A549 treated with AZD2906 at 1 μM for 4 hours (cell line): ENCODE measurements around the gene DVL1. TPM values are rescaled to one million over a fixed set of nuclear protein-coding genes. Genes with fewer than 3 reads are reported as not detected.

Source experiments
- total RNA-seq: library from RNA; stranded (reverse); fragments of 200-300 nt; extraction: Qiagen RNA extraction; gene quantifications from 5 replicates; pipeline ENCODE4 v1.2.3, GENCODE V29; 2022

The DVL1 gene
- total RNA-seq: 41.0 to 73.2 TPM (median 64.0 TPM) in 5 replicates

DNA sequence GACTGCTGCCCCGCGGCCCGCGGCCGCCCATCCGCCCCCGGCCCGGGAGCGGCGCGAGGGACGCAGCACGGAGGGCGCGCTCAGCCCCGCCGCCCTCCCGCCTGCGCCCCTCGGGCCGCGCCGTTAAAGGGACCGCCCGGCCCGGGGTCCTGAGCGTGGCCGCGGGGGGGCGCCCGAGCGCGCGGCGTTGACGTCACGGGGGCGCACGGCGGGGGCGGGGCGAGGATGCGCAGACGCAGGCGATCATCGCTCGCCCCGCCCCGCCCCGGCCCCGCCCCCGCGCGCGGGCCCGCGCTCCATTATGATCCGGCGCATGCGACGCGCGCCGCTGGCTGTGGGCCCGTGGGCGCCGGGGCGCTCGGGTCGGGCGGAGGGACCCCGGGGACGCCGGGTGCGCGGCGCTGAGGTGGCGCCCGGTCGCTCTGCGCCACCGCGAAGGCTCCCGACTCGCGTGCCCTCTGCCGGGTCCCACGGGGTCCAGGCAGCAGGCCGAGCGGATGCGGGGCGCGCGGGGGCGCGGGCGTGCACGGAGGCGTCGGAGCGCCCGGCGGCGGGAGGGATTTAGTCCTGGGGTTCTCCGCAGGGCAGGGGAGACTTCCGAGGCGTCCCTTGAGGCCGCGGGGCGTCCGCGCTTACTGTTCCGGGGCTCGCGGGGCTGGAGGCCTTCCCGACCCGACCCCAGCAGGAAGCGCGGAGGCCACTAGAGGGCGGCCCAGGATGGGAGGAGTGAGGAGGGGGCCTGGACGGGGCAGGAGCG, at the start of gene DVL1:
DVL1 (minus strand) TSS at position 163 of the 757 bp plus-strand sequence. CDS start 353 bp downstream, outside the sequence.

DNA sequence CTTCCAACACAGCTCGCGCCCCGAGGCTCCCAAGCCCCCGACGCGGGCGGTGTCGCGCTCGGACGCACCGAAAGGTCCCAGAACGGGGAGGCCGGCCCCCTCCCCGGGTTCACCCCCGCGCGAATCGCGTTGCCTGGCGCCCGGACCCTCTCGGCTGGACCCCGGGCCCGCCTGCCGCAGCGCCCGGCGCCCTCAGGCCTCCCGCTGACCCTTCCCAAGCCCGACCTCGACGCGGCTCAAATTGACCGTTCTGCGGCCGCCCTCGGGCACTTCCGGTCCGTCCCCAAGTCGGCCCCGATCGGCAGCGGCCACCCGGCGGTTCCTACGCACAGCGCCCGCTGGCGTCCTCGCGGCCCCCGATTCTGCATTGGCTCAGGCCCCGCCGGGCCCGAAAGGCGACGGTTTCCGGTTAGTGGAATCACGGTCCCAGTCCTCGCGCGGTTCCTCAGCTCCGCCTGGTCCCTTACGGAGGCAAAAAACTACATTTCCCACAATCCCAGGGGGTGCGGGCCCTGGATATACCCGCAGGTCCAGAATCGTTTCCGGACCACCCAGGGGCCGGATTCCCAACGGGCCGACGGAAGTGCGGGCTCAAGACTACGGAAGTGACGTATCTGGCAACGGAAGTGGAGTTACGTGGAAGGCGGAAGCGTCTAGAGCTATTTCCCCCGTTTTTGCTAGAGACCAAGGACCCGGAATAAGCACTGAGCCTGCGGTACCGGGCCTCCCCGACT, 25.9 kb upstream of the DVL1 start, which contains the start of gene AURKAIP1:
AURKAIP1 (minus strand) TSS at position 279 of the 734 bp plus-strand sequence. CDS start 451 bp downstream, outside the sequence.

DNA sequence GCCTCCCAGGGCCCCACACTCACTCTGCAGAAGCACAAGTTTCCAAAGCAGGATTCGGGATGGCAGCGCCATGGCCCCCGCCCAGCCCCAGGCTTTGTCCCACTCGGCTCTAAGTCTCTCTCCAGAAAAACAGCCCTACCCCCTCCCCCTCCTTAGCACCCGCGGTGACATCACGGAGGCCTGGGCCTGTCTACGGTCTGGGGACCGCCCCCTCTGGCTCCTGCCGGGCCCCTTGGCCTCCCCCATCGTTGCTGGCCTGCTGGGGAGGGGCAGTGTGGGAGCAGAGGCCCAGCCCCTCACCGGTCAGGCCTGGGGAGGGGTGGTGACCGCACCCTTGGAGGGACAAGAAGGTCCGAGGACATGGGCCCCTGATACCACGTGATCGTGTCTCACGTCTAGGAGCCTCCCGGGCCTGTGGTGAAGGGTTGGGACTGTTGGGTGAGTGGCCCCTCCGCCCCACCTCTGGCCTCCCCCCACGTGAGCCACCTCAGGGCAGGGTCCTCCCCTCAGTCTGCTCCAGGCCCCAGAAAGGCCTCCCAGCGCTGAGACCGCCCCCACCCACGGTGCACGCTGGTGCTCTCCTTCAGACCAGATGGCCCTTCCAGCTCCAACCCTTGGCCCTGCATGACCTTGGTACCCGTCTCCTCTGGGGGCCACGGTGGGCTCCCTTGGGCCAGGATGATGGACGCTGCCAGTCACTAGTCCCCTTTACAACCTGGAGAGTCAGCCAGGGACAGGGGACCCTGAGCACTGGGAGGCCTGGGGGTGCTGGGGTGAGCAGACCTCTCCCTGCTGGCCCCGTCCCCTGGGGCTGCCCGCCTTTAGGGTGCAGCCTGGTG, 9.4 kb upstream of the DVL1 start, which contains the start of gene MXRA8:
MXRA8 (minus strand) TSS at position 123 of the 839 bp plus-strand sequence; CDS start at position 72, 51 bp downstream.

DNA sequence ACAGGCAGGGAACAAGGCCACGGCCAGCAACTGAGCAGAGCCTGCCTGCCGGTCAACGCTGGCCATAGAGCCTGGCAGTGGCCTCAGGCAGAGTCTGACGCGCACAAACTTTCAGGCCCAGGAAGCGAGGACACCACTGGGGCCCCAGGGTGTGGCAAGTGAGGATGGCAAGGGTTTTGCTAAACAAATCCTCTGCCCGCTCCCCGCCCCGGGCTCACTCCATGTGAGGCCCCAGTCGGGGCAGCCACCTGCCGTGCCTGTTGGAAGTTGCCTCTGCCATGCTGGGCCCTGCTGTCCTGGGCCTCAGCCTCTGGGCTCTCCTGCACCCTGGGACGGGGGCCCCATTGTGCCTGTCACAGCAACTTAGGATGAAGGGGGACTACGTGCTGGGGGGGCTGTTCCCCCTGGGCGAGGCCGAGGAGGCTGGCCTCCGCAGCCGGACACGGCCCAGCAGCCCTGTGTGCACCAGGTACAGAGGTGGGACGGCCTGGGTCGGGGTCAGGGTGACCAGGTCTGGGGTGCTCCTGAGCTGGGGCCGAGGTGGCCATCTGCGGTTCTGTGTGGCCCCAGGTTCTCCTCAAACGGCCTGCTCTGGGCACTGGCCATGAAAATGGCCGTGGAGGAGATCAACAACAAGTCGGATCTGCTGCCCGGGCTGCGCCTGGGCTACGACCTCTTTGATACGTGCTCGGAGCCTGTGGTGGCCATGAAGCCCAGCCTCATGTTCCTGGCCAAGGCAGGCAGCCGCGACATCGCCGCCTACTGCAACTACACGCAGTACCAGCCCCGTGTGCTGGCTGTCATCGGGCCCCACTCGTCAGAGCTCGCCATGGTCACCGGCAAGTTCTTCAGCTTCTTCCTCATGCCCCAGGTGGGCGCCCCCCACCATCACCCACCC, 17.9 kb downstream of the DVL1 start, which contains the start of gene TAS1R3:
TAS1R3 (plus strand) TSS at position 213 of the 898 bp plus-strand sequence; CDS start at position 279, 66 bp downstream.

DNA sequence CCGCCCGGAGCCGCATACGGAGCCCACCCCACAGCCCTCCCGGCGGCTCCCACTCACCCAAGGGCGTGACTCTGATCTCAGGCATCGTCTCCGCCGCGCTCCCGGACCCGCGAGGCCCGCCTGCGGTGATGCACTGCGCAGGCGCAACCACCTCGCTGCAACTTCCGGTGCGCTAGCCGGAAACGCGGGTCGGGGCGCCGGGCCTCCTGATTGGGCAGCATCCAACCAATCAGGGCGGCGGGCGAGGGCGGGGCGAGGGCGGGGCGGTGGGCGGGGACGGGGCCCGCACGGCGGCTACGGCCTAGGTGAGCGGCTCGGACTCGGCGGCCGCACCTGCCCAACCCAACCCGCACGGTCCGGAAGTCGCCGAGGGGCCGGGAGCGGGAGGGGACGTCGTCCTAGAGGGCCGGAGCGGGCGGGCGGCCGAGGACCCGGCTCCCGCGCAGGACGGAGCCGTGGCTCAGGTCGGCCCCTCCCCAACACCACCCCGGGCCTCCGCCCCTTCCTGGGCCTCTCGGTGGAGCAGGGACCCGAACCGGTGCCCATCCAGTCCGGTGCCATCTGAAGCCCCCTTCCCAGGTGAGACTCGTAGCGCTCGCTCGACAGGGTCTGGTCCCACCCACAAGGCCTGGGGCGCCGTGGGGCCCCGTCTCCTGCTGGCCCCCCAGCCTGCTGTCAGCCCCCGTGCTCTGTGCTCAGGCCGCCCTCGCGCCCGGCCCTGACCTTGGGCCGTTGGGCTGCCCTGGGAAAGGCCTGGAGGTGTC, 24.5 kb downstream of the DVL1 start, which contains the start of the genes CPTP and INTS11:
CPTP (plus strand) TSS at position 279 of the 764 bp plus-strand sequence. CDS start 2,109 bp downstream, outside the sequence.
INTS11 (minus strand) TSS at position 137 of the 764 bp plus-strand sequence; CDS start at position 85, 52 bp downstream.

DNA sequence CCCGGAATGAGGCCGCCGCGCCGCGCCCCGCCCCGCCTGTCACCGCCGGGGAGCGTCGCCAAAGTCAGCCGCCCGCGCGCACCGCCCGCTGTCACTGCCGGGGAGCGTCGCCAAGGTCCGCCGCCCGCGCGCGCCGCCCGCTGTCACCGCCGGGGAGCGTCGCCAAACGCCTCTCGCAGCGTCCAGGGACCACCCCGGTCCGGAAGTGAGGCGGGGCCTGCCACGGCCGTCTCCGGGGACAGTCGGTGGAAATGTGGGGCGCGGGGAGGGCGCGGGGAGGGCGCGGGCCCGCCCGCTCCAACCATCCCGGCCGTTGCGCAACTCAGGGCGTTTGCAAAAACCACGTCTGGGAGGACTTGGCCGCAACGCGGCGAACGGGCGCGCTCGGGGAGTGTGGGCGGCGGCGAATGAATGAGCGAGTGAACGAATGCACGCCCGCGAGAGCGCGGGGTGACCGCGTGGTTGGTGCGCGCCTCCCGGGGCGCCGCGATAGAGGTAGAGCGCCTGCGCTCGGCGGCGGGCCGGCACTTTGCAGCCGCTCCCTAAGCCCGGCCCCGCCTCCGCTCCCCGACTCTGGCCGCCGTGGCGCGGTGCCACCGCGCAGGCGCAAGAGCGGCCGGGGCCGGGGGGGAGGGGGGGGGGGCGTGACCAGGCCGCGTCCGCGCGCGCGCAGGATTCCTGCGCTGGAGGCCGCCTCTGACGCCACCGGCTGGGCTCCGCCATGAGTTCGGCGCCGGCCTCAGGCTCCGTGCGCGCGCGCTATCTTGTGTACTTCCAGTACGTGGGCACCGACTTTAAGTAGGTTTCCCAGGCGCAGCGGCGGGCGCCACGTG, 41.1 kb downstream of the DVL1 start, which contains the start of the genes ACAP3 and PUSL1:
ACAP3 (minus strand) TSS at position 8 of the 833 bp plus-strand sequence. CDS start 115 bp downstream, outside the sequence.
PUSL1 (plus strand) TSS at position 675 of the 833 bp plus-strand sequence; CDS start at position 722, 47 bp downstream.

Other genes starting within 250 kb of the DVL1 start
- 8.2 to 14.5 TPM (median 13.7 TPM) in 5 replicates for gene C1orf159, start 233.3 kb downstream of the DVL1 start, total RNA-seq
- not detected in 5 replicates for gene TTLL10, start 175.5 kb downstream of the DVL1 start, total RNA-seq
- gene TNFRSF18, start 142.8 kb downstream of the DVL1 start, total RNA-seq: 0.09 to 0.20 TPM (median 0.13 TPM) in 4 of 5 replicates, not detected in the other
- 0.13 to 0.34 TPM (median 0.20 TPM) in 4 of 5 replicates, not detected in the other for gene TNFRSF4, start 135.3 kb downstream of the DVL1 start, total RNA-seq
- gene SDF4, start 117.4 kb downstream of the DVL1 start, total RNA-seq: 109 to 135 TPM (median 131 TPM) in 5 replicates
- gene B3GALT6, start 117.2 kb downstream of the DVL1 start, total RNA-seq: 11.0 to 19.8 TPM (median 18.8 TPM) in 5 replicates
- 0.71 to 1.9 TPM (median 1.4 TPM) in 5 replicates for gene C1QTNF12, start 102.7 kb downstream of the DVL1 start, total RNA-seq
- gene UBE2J2, start 75.6 kb downstream of the DVL1 start, total RNA-seq: 36.2 to 50.4 TPM (median 45.1 TPM) in 5 replicates
- gene SCNN1D, start 69.0 kb downstream of the DVL1 start, total RNA-seq: 0.52 to 1.3 TPM (median 1.1 TPM) in 5 replicates
- gene ACAP3, start 41.5 kb downstream of the DVL1 start, total RNA-seq: 8.2 to 16.9 TPM (median 14.4 TPM) in 5 replicates
- 15.8 to 25.3 TPM (median 23.7 TPM) in 5 replicates for gene PUSL1, start 40.8 kb downstream of the DVL1 start, total RNA-seq
- 46.5 to 63.1 TPM (median 58.1 TPM) in 5 replicates for gene INTS11, start 24.8 kb downstream of the DVL1 start, total RNA-seq
- 18.3 to 25.4 TPM (median 24.0 TPM) in 5 replicates for gene CPTP, start 24.6 kb downstream of the DVL1 start, total RNA-seq
- 0.09 to 0.26 TPM (median 0.23 TPM) in 5 replicates for gene TAS1R3, start 18.1 kb downstream of the DVL1 start, total RNA-seq
- 0.11 to 0.36 TPM (median 0.15 TPM) in 4 of 5 replicates, not detected in the other for gene MXRA8, start 9.1 kb upstream of the DVL1 start, total RNA-seq
- 107 to 197 TPM (median 169 TPM) in 5 replicates for gene AURKAIP1, start 25.8 kb upstream of the DVL1 start, total RNA-seq
- 38.0 to 55.0 TPM (median 48.1 TPM) in 5 replicates for gene CCNL2, start 49.9 kb upstream of the DVL1 start, total RNA-seq
- gene MRPL20, start 57.9 kb upstream of the DVL1 start, total RNA-seq: 128 to 145 TPM (median 135 TPM) in 5 replicates
- gene ANKRD65, start 71.9 kb upstream of the DVL1 start, total RNA-seq: 0.03 to 0.10 TPM (median 0.07 TPM) in 3 of 5 replicates, not detected in the others
- 3.7 to 15.9 TPM (median 14.0 TPM) in 5 replicates for gene VWA1, start 86.3 kb upstream of the DVL1 start, total RNA-seq
- gene ATAD3C, start 100.3 kb upstream of the DVL1 start, total RNA-seq: not detected in 5 replicates
- gene ATAD3B, start 122.3 kb upstream of the DVL1 start, total RNA-seq: 1.1 to 3.4 TPM (median 2.9 TPM) in 5 replicates
- 28.5 to 38.5 TPM (median 36.5 TPM) in 5 replicates for gene ATAD3A, start 162.7 kb upstream of the DVL1 start, total RNA-seq
- gene TMEM240, start 191.2 kb upstream of the DVL1 start, total RNA-seq: 0.36 to 0.75 TPM (median 0.58 TPM) in 4 of 5 replicates, not detected in the other
- gene SSU72, start 225.4 kb upstream of the DVL1 start, total RNA-seq: 82.0 to 103 TPM (median 101 TPM) in 5 replicates